HepG2 (cell line): ENCODE data around the gene CCDC148. TPM values are rescaled to one million over a fixed set of nuclear protein-coding genes. Genes with fewer than 3 reads are reported as not detected.
A peak's percentile ranks its signal among the peaks of the same experiment; 100 is the strongest.

Experiments
- ATM ChIP-seq: fragments of 450-650 bp; IDR thresholded peaks from 2 replicates; pipeline ENCODE4 v1.7.1; 2017; ENCODE audit warnings: mild to moderate bottlenecking, borderline replicate concordance
- ATRX ChIP-seq: sonication (generic); formaldehyde crosslinking; IDR thresholded peaks from 2 replicates; pipeline ENCODE4 v1.4.0; 2020; ENCODE audit warnings: missing genetic modification reagents, borderline replicate concordance
- CBFB ChIP-seq: sonication (generic); formaldehyde crosslinking; IDR thresholded peaks from 2 replicates; pipeline ENCODE4 v1.4.0; 2020; ENCODE audit warnings: missing genetic modification reagents
- CENPX ChIP-seq: sonication (generic); formaldehyde crosslinking; IDR thresholded peaks from 2 replicates; pipeline ENCODE4 v1.9.0; 2021; ENCODE audit warnings: mild to moderate bottlenecking, missing genetic modification reagents, moderate library complexity
- ELF4 ChIP-seq: sonication (generic); formaldehyde crosslinking; IDR thresholded peaks from 2 replicates; pipeline ENCODE4 v1.5.0; 2020; ENCODE audit warnings: missing genetic modification reagents, mild to moderate bottlenecking, moderate library complexity, borderline replicate concordance
- KAT2B ChIP-seq: fragments of 150-350 bp; IDR thresholded peaks from 2 replicates; pipeline ENCODE4 v1.6.1; 2014; ENCODE audit warnings: low read depth, low read length, borderline replicate concordance
- PHB2 ChIP-seq: fragments of 450-650 bp; IDR thresholded peaks from 2 replicates; pipeline ENCODE4 v1.6.1; 2018; ENCODE audit not compliant: partially characterized antibody
- SETDB1 ChIP-seq: sonication (generic); formaldehyde crosslinking; IDR thresholded peaks from 2 replicates; pipeline ENCODE4 v1.5.1; 2020; ENCODE audit warnings: missing genetic modification reagents, mild to moderate bottlenecking, borderline replicate concordance
- SP2 ChIP-seq: sonication (generic); formaldehyde crosslinking; IDR thresholded peaks from 2 replicates; pipeline ENCODE4 v1.5.1; 2020; ENCODE audit warnings: mild to moderate bottlenecking, missing genetic modification reagents
- TAF1 ChIP-seq: sonication (generic); formaldehyde crosslinking; IDR thresholded peaks from 2 replicates; pipeline ENCODE4 v1.4.0; 2020; ENCODE audit warnings: missing genetic modification reagents
- ZFP36L1 ChIP-seq: sonication (generic); formaldehyde crosslinking; IDR thresholded peaks from 2 replicates; pipeline ENCODE4 v1.8.0; 2022; ENCODE audit warnings: mild to moderate bottlenecking, missing genetic modification reagents, moderate library complexity
- ZFP41 ChIP-seq: sonication (generic); formaldehyde crosslinking; IDR thresholded peaks from 2 replicates; pipeline ENCODE4 v1.4.0; 2020; ENCODE audit warnings: mild to moderate bottlenecking, missing genetic modification reagents, borderline replicate concordance
- ZNF430 ChIP-seq: sonication (generic); formaldehyde crosslinking; IDR thresholded peaks from 2 replicates; pipeline ENCODE4 v1.9.0; 2021; ENCODE audit warnings: mild to moderate bottlenecking, missing genetic modification reagents
- ZNF556 ChIP-seq: sonication (generic); formaldehyde crosslinking; IDR thresholded peaks from 2 replicates; pipeline ENCODE4 v1.4.0; 2020; ENCODE audit warnings: mild to moderate bottlenecking, missing genetic modification reagents, borderline replicate concordance
- polyA plus RNA-seq, 8 experiments: library from polyadenylated mRNA; depleted of rRNA in 3 of 8; stranded (reverse) in 7 of 8; unstranded in 1 of 8; fragments of >200 nt; fragmentation: Illumina TruSeq in 4 of 8; extraction: Trizol in 4 of 8; gene quantifications; 2 replicates each; pipeline versions ENCODE4 v1.2.1 to v1.2.3, GENCODE V29; 2011 to 2016; ENCODE audit warnings: low read depth in 4 of 8, missing spikeins in 1 of 8, mixed read lengths in 1 of 8; ENCODE audit not compliant: insufficient read depth in 1 of 8
- total RNA-seq, 5 experiments: library from RNA; depleted of rRNA; stranded (reverse); fragments of >200 nt; fragmentation: Illumina TruSeq; extraction: Trizol; gene quantifications; 2 replicates each; pipeline ENCODE4 v1.2.3, GENCODE V29; 2016; ENCODE audit warnings: low read depth in 1 of 5
- TF ChIP-seq, protein P1 (sequence below): sonication (generic); formaldehyde crosslinking; IDR thresholded peaks from 2 replicates; pipeline ENCODE4 v1.4.0; 2020; ENCODE audit warnings: mild to moderate bottlenecking, missing genetic modification reagents, borderline replicate concordance
- TF ChIP-seq, protein P2 (sequence below): sonication (generic); formaldehyde crosslinking; IDR thresholded peaks from 2 replicates; pipeline ENCODE4 v1.4.0; 2020; ENCODE audit warnings: missing genetic modification reagents
- TF ChIP-seq, protein P3 (sequence below): sonication (generic); formaldehyde crosslinking; IDR thresholded peaks from 2 replicates; pipeline ENCODE4 v1.5.1; 2020; ENCODE audit warnings: mild to moderate bottlenecking, missing genetic modification reagents, borderline replicate concordance
- TF ChIP-seq, protein P4 (sequence below): sonication (generic); formaldehyde crosslinking; IDR thresholded peaks from 2 replicates; pipeline ENCODE4 v1.4.0; 2020; ENCODE audit warnings: missing genetic modification reagents, mild to moderate bottlenecking, borderline replicate concordance

CCDC148 gene
- total and polyA plus RNA-seq, 2 of the 13 experiments (the other 11 are each of a cell fraction or from before 2014, with no cell fraction given), result 0.30 to 0.49 TPM

DNA sequence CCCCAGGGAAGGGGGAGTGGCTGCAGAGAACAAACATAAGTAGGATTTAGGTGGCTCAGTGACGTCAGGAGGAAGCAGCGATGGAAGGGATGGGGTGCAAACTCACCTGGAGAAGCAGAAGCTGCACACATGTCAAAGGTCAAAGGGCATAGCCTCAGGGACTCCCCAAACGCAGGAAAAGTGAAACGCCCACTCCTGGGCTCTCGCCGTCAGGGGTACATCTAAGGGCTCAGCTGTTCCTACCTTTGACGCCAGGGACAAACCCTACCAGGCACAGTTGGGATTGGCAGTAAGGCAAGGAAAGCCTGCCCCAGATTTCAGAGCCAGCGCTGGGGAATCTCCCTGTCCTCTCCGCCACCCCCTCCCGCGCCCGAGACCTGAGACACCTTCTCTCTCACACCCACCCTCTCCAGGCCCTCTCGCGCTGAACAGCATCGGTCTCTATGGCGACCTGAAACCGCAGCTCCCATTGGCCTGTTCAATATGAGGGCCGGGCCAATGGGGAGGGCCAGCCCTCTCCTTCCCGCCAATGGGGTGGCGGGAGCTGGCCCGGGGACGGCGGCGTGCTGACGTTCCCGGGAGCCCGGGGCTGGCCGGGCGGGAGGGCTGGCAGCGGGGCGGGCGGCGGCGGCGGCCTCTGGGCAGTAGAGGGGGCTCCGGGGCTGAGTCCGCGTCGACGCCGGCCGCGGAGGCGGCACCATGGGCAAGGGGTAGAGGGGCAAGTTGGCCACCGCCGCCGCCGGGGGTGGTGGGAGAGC, at the start of gene CCDC148, which contains the start of gene PKP4 (continued):
- no peak for TF ChIP-seq SETDB1 (CRISPR knock-in tag)
- TF ChIP-seq, protein P1, sequence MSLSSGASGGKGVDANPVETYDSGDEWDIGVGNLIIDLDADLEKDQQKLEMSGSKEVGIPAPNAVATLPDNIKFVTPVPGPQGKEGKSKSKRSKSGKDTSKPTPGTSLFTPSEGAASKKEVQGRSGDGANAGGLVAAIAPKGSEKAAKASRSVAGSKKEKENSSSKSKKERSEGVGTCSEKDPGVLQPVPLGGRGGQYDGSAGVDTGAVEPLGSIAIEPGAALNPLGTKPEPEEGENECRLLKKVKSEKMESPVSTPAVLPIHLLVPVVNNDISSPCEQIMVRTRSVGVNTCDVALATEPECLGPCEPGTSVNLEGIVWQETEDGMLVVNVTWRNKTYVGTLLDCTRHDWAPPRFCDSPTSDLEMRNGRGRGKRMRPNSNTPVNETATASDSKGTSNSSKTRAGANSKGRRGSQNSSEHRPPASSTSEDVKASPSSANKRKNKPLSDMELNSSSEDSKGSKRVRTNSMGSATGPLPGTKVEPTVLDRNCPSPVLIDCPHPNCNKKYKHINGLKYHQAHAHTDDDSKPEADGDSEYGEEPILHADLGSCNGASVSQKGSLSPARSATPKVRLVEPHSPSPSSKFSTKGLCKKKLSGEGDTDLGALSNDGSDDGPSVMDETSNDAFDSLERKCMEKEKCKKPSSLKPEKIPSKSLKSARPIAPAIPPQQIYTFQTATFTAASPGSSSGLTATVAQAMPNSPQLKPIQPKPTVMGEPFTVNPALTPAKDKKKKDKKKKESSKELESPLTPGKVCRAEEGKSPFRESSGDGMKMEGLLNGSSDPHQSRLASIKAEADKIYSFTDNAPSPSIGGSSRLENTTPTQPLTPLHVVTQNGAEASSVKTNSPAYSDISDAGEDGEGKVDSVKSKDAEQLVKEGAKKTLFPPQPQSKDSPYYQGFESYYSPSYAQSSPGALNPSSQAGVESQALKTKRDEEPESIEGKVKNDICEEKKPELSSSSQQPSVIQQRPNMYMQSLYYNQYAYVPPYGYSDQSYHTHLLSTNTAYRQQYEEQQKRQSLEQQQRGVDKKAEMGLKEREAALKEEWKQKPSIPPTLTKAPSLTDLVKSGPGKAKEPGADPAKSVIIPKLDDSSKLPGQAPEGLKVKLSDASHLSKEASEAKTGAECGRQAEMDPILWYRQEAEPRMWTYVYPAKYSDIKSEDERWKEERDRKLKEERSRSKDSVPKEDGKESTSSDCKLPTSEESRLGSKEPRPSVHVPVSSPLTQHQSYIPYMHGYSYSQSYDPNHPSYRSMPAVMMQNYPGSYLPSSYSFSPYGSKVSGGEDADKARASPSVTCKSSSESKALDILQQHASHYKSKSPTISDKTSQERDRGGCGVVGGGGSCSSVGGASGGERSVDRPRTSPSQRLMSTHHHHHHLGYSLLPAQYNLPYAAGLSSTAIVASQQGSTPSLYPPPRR, result no peak
- TF ChIP-seq ZFP36L1, result no peak
- TF ChIP-seq TAF1 (CRISPR knock-in tag), result no peak
- TF ChIP-seq CBFB (CRISPR knock-in tag), result peak; percentile 20; the same call in 1 of the 2 replicates
- no peak for TF ChIP-seq CENPX (CRISPR knock-in tag)
- no peak for TF ChIP-seq ATM
- peak; percentile 80 for TF ChIP-seq SP2 (CRISPR knock-in tag)
- TF ChIP-seq, protein P2, sequence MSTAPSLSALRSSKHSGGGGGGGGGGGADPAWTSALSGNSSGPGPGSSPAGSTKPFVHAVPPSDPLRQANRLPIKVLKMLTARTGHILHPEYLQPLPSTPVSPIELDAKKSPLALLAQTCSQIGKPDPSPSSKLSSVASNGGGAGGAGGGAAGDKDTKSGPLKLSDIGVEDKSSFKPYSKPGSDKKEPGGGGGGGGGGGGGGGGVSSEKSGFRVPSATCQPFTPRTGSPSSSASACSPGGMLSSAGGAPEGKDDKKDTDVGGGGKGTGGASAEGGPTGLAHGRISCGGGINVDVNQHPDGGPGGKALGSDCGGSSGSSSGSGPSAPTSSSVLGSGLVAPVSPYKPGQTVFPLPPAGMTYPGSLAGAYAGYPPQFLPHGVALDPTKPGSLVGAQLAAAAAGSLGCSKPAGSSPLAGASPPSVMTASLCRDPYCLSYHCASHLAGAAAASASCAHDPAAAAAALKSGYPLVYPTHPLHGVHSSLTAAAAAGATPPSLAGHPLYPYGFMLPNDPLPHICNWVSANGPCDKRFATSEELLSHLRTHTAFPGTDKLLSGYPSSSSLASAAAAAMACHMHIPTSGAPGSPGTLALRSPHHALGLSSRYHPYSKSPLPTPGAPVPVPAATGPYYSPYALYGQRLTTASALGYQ (CRISPR knock-in tag), result no peak
- TF ChIP-seq ATRX (CRISPR knock-in tag), result no peak
- no peak for TF ChIP-seq ZNF430 (CRISPR knock-in tag)
- no peak for TF ChIP-seq ELF4
- no peak for TF ChIP-seq ZFP41 (CRISPR knock-in tag)
- TF ChIP-seq ZNF556 (CRISPR knock-in tag), result no peak
- TF ChIP-seq, protein P3, sequence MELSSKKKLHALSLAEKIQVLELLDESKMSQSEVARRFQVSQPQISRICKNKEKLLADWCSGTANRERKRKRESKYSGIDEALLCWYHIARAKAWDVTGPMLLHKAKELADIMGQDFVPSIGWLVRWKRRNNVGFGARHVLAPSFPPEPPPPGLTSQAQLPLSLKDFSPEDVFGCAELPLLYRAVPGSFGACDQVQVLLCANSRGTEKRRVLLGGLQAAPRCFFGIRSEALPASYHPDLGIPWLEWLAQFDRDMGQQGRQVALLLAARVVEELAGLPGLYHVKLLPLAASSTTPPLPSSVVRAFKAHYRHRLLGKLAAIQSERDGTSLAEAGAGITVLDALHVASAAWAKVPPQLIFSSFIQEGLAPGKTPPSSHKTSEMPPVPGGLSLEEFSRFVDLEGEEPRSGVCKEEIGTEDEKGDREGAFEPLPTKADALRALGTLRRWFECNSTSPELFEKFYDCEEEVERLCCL (CRISPR knock-in tag), result no peak
- TF ChIP-seq PHB2, result no peak
- no peak for TF ChIP-seq KAT2B
- TF ChIP-seq, protein P4, sequence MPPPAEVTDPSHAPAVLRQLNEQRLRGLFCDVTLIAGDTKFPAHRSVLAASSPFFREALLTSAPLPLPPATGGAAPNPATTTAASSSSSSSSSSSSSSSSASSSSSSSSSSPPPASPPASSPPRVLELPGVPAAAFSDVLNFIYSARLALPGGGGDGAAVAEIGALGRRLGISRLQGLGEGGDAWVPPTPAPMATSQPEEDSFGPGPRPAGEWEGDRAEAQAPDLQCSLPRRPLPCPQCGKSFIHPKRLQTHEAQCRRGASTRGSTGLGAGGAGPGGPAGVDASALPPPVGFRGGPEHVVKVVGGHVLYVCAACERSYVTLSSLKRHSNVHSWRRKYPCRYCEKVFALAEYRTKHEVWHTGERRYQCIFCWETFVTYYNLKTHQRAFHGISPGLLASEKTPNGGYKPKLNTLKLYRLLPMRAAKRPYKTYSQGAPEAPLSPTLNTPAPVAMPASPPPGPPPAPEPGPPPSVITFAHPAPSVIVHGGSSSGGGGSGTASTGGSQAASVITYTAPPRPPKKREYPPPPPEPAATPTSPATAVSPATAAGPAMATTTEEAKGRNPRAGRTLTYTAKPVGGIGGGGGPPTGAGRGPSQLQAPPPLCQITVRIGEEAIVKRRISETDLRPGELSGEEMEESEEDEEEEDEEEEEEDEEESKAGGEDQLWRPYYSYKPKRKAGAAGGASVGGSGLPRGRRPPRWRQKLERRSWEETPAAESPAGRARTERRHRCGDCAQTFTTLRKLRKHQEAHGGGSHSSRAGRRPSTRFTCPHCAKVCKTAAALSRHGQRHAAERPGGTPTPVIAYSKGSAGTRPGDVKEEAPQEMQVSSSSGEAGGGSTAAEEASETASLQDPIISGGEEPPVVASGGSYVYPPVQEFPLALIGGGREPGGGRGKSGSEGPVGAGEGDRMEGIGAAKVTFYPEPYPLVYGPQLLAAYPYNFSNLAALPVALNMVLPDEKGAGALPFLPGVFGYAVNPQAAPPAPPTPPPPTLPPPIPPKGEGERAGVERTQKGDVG (CRISPR knock-in tag), result no peak; the same call in 1 of the 2 replicates
